ENCODE data around the gene DOCK6. TPM values are rescaled to one million over a fixed set of nuclear protein-coding genes. Genes with fewer than 3 reads are reported as not detected.
A peak's percentile ranks its signal among the peaks of the same experiment; 100 is the strongest.

DOCK6 gene
- total and polyA plus RNA-seq, 2 donors (not counting 1 experiment from before 2014, with no cell fraction given): 6.9 to 17.7 TPM

DNA sequence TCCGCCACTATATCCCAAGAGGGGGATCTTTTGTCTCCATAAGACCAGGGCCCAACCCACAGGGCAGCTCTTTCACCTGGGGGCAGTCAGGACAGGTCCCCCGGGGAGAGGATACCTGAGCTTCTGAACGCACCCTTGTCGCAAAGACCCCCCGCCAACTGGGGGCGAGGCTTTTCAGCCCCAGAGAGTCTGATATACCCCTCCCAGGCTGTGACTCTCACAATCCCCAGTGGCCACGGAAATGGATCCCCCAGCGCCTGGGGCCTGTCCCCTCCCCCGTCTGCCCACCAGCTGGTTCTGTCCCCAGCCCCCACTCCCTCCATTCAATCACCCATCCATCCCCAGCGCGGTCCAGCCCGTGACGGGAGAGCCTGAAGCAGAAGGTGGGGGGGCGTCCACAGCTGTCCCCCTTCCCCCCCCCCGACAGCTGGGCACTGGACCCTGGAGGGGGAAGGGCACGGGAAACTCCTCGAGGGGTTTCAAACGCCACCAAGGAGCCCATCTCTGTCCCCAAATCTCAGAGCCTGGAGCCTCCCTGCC is 823 bp downstream of the DOCK6 start:
- no peaks in the 10 kb centered on the region for H3K36me3 ChIP-seq (ENCODE audit: control insufficient read depth, insufficient read depth, low read length)
- H3K4me2 ChIP-seq (ENCODE audit: extremely low read depth, insufficient read depth, low read length): peak overlapping the region; percentile 64
- peak overlapping the region; percentile 44 to 77 (median 52) for H3K4me3 ChIP-seq (replicated peaks in 1 of 4; ENCODE audit: control extremely low read depth in 1 of 4, insufficient read depth in 1 of 4, low read depth in 3 of 4, low read length in 4 of 4)
- H3K9ac ChIP-seq (ENCODE audit: insufficient read depth, low read length): peak overlapping the region; percentile 69
- TF ChIP-seq EZH2 (IDR thresholded peaks at IDR 0.05; ENCODE audit: low read length, missing control alignments): no peak
- TF ChIP-seq, protein P1, sequence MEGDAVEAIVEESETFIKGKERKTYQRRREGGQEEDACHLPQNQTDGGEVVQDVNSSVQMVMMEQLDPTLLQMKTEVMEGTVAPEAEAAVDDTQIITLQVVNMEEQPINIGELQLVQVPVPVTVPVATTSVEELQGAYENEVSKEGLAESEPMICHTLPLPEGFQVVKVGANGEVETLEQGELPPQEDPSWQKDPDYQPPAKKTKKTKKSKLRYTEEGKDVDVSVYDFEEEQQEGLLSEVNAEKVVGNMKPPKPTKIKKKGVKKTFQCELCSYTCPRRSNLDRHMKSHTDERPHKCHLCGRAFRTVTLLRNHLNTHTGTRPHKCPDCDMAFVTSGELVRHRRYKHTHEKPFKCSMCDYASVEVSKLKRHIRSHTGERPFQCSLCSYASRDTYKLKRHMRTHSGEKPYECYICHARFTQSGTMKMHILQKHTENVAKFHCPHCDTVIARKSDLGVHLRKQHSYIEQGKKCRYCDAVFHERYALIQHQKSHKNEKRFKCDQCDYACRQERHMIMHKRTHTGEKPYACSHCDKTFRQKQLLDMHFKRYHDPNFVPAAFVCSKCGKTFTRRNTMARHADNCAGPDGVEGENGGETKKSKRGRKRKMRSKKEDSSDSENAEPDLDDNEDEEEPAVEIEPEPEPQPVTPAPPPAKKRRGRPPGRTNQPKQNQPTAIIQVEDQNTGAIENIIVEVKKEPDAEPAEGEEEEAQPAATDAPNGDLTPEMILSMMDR (conservative IDR thresholded peaks at IDR 0.05 in 1 of 2, IDR thresholded peaks at IDR 0.05 in 1 of 2; ENCODE audit: low read depth in 1 of 2, low read length in 2 of 2): no peak
- peaks cover 4% of the 10 kb centered on the region for H3K4me1 ChIP-seq (ENCODE audit: control insufficient read depth, extremely low read depth, insufficient read depth, low read length)
- no peaks in the 10 kb centered on the region for H3K27me3 ChIP-seq (ENCODE audit: control insufficient read depth, insufficient read depth, low read length)
- no peak overlapping the region for H3K27ac ChIP-seq (ENCODE audit: insufficient read depth, low read length)
- DNase-seq (ENCODE audit: low read depth in 2 of 2): no peak
- H3K79me2 ChIP-seq (ENCODE audit: control insufficient read depth, insufficient read depth, low read length): no peaks in the 10 kb centered on the region
- no peaks in the 10 kb centered on the region for H3K9me3 ChIP-seq (ENCODE audit: control insufficient read depth, insufficient read depth, low read depth, low read length)
- H2AFZ ChIP-seq (ENCODE audit: low read length): peak overlapping the region; percentile 7
- no peaks in the 10 kb centered on the region for H4K20me1 ChIP-seq (ENCODE audit: control insufficient read depth, extremely low read depth, insufficient read depth, low read length)

DNA sequence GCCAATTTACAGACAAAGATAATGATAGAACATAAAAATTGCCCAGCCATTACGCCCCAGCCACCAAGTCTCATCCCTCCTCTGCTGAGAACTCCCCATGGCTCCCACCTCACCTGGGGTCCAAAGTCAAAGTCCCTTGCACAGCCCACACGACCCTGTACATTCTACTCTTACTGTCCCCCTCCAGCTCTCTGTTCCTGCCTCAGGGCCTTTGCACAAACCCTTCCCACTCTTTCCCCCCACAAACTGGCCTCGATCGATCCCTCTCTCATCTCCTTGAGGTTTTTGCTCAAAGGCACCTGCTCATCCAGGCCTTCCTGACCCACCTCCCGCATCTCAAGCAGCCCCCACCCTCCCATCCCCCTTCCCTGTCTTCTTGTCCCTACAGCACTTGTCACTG is 1.3 kb downstream of the DOCK6 start:
- Histone ChIP-seq H2AFZ (ENCODE audit: low read length) (no peak overlapping the region), H3K79me2 (ENCODE audit: control insufficient read depth, insufficient read depth, low read length) (no peaks in the 10 kb centered on the region), H4K20me1 (ENCODE audit: control insufficient read depth, extremely low read depth, insufficient read depth, low read length) (no peaks in the 10 kb centered on the region), H3K4me2 (ENCODE audit: extremely low read depth, insufficient read depth, low read length) (no peak overlapping the region), H3K4me1 (ENCODE audit: control insufficient read depth, extremely low read depth, insufficient read depth, low read length) (peaks cover 7% of the 10 kb centered on the region), H3K27ac (ENCODE audit: insufficient read depth, low read length) (no peak overlapping the region), H3K4me3 (replicated peaks in 1 of 4; ENCODE audit: control extremely low read depth in 1 of 4, insufficient read depth in 1 of 4, low read depth in 3 of 4, low read length in 4 of 4) (peak overlapping the region in 1 of 4 experiments; percentile 77), H3K9ac (ENCODE audit: insufficient read depth, low read length) (no peak overlapping the region), H3K9me3 (ENCODE audit: control insufficient read depth, insufficient read depth, low read depth, low read length) (no peaks in the 10 kb centered on the region), H3K27me3 (ENCODE audit: control insufficient read depth, insufficient read depth, low read length) (no peaks in the 10 kb centered on the region), H3K36me3 (ENCODE audit: control insufficient read depth, insufficient read depth, low read length) (no peaks in the 10 kb centered on the region)
- DNase-seq (ENCODE audit: low read depth in 2 of 2): no peak
- no peak for TF ChIP-seq EZH2 (IDR thresholded peaks at IDR 0.05; ENCODE audit: low read length, missing control alignments)
- TF ChIP-seq, protein P1 (conservative IDR thresholded peaks at IDR 0.05 in 1 of 2, IDR thresholded peaks at IDR 0.05 in 1 of 2; ENCODE audit: low read depth in 1 of 2, low read length in 2 of 2): no peak

GRCh38 chr19:11257846-11258380 is 4.4 kb downstream of the DOCK6 start:
- DNase-seq (ENCODE audit: low read depth in 2 of 2): no peak
- Histone ChIP-seq H3K27me3 (ENCODE audit: control insufficient read depth, insufficient read depth, low read length) (no peaks in the 10 kb centered on the region), H3K4me3 (replicated peaks in 1 of 4; ENCODE audit: control extremely low read depth in 1 of 4, insufficient read depth in 1 of 4, low read depth in 3 of 4, low read length in 4 of 4) (no peak overlapping the region), H3K4me2 (ENCODE audit: extremely low read depth, insufficient read depth, low read length) (no peak overlapping the region), H3K4me1 (ENCODE audit: control insufficient read depth, extremely low read depth, insufficient read depth, low read length) (peaks cover 7% of the 10 kb centered on the region), H3K9ac (ENCODE audit: insufficient read depth, low read length) (no peak overlapping the region), H2AFZ (ENCODE audit: low read length) (no peak overlapping the region), H3K36me3 (ENCODE audit: control insufficient read depth, insufficient read depth, low read length) (no peaks in the 10 kb centered on the region), H3K9me3 (ENCODE audit: control insufficient read depth, insufficient read depth, low read depth, low read length) (no peaks in the 10 kb centered on the region), H3K27ac (ENCODE audit: insufficient read depth, low read length) (no peak overlapping the region), H3K79me2 (ENCODE audit: control insufficient read depth, insufficient read depth, low read length) (no peaks in the 10 kb centered on the region), H4K20me1 (ENCODE audit: control insufficient read depth, extremely low read depth, insufficient read depth, low read length) (no peaks in the 10 kb centered on the region)
- TF ChIP-seq EZH2 (IDR thresholded peaks at IDR 0.05; ENCODE audit: low read length, missing control alignments): no peak
